GM19035 (cell line): ENCODE measurements around the gene CTDSP2.
"Not testable (repeated sequence)": the region's sequence is repeated elsewhere in the genome, so short reads cannot be mapped to it uniquely, and the experiment has no call there.

Source experiments
- ATAC-seq: cut with Tn5 transposase; IDR thresholded peaks from one replicate; pipeline ENCODE4 v1.9.1; 2021; ENCODE audit not compliant: unreplicated experiment

Gene CTDSP2

GRCh38 chr12:57881475-57881874 lies 34.9 kb upstream of the CTDSP2 start:
- ATAC-seq, result no peak

- ATAC-seq, result not testable (repeated sequence)
These were observed 34.5 kb upstream of the CTDSP2 start for GRCh38 chr12:57881035-57881434.

- ATAC-seq, result no peak
These were observed 31.3 kb upstream of the CTDSP2 start for GRCh38 chr12:57877876-57878275.

GRCh38 chr12:57875753-57876547 lies 29.4 kb upstream of the CTDSP2 start:
- ATAC-seq, result no peak

GRCh38 chr12:57874166-57875108 lies 27.9 kb upstream of the CTDSP2 start:
- no peak for ATAC-seq

GRCh38 chr12:57872362-57872761 lies 25.8 kb upstream of the CTDSP2 start:
- ATAC-seq, result no peak

- ATAC-seq, result no peak
These were observed 23.4 kb upstream of the CTDSP2 start for GRCh38 chr12:57869927-57870318.

GRCh38 chr12:57869298-57869926 lies 22.9 kb upstream of the CTDSP2 start:
- ATAC-seq, result no peak

- ATAC-seq, result no peak
These were observed 22.3 kb upstream of the CTDSP2 start for GRCh38 chr12:57868851-57869268.

- no peak for ATAC-seq
These were observed 21.7 kb upstream of the CTDSP2 start for GRCh38 chr12:57868221-57868620.

GRCh38 chr12:57866308-57867019 lies 19.9 kb upstream of the CTDSP2 start:
- ATAC-seq, result no peak

- ATAC-seq, result peak; percentile 65
These were observed 18.7 kb upstream of the CTDSP2 start for GRCh38 chr12:57865084-57865751.

GRCh38 chr12:57864442-57865083 lies 18.0 kb upstream of the CTDSP2 start:
- no peak for ATAC-seq

GRCh38 chr12:57863676-57864075 lies 17.1 kb upstream of the CTDSP2 start:
- ATAC-seq, result no peak

GRCh38 chr12:57861967-57862366 lies 15.4 kb upstream of the CTDSP2 start:
- ATAC-seq, result no peak

GRCh38 chr12:57860883-57861282 lies 14.4 kb upstream of the CTDSP2 start:
- ATAC-seq, result not testable (repeated sequence)

GRCh38 chr12:57859121-57859520 lies 12.6 kb upstream of the CTDSP2 start:
- ATAC-seq, result no peak

GRCh38 chr12:57858123-57858522 lies 11.6 kb upstream of the CTDSP2 start:
- ATAC-seq, result not testable (repeated sequence)

- no peak for ATAC-seq
These were observed 8.4 kb upstream of the CTDSP2 start for GRCh38 chr12:57854965-57855364.
